NT2/D1 (cell line): Measurements from ENCODE around the gene ROCK1.

Source experiments
- DNase-seq: peaks from one replicate; pipeline ENCODE4 v3.0.0-alpha.2; 2011; ENCODE audit warnings: low read depth, low spot score
- H3K27me3 ChIP-seq: 2 replicates; pipeline ENCODE4 v1.6.0; 2011; ENCODE audit warnings: mild to moderate bottlenecking; ENCODE audit not compliant: insufficient read length, insufficient read depth
- H3K36me3 ChIP-seq: 2 replicates; pipeline ENCODE4 v1.6.1; 2011; ENCODE audit warnings: mild to moderate bottlenecking, low read length, mixed read lengths; ENCODE audit not compliant: insufficient read depth, insufficient read length
- H3K4me1 ChIP-seq: 2 replicates; pipeline ENCODE4 v1.5.1; 2011; ENCODE audit not compliant: insufficient read depth, insufficient read length
- H3K4me3 ChIP-seq: 2 replicates; pipeline ENCODE4 v1.5.1; 2011; ENCODE audit warnings: low read depth; ENCODE audit not compliant: insufficient read length
- H3K9ac ChIP-seq: 2 replicates; pipeline ENCODE4 v1.6.0; 2011; ENCODE audit warnings: low read depth; ENCODE audit not compliant: insufficient read length
- H3K9me3 ChIP-seq: 2 replicates; pipeline ENCODE4 v1.5.1; 2011; ENCODE audit warnings: mild to moderate bottlenecking, low read length; ENCODE audit not compliant: insufficient read depth
- SUZ12 ChIP-seq: IDR thresholded peaks from 2 replicates; pipeline ENCODE4 v1.6.1; 2011; ENCODE audit not compliant: insufficient read length, insufficient read depth; ENCODE audit errors: extremely low read depth
- YY1 ChIP-seq: IDR thresholded peaks from 2 replicates; pipeline ENCODE4 v1.6.1; 2011; ENCODE audit not compliant: insufficient read length, insufficient read depth
- ZNF274 ChIP-seq: IDR thresholded peaks from 2 replicates; pipeline ENCODE4 v1.6.1; 2011; ENCODE audit warnings: mild to moderate bottlenecking, low read depth, low read length

ROCK1 gene

DNA sequence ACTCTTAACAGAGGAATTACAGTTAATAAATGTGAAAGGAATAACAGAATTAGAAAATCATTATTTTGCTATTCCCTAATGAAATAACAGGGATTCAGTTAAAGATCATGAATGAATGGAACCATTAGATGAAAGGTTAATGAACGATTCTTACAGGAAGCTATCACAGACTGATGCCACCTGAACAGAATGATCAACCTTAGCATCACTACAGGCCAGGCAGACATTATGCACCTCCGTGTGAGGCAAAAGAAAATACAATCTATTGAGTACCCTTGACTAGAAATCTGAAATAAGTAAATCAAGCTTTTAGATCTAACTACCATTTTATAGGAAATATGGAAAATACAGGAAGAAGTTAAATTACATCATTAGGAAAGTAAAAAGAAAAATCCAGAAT, 10.4 kb downstream of the ROCK1 start:
- Histone ChIP-seq H3K4me3 (no peak overlapping the region), H3K27me3 (no peaks in the 10 kb centered on the region), H3K9ac (no peak overlapping the region), H3K36me3 (no peaks in the 10 kb centered on the region), H3K4me1 (no peaks in the 10 kb centered on the region), H3K9me3 (no peaks in the 10 kb centered on the region)
- no peak for DNase-seq
- TF ChIP-seq YY1 (no peak), ZNF274 (no peak), SUZ12 (no peak)

GRCh38 chr18:21100678-21101077, 10.9 kb downstream of the ROCK1 start:
- H3K9ac ChIP-seq, result no peak overlapping the region
- no peaks in the 10 kb centered on the region for H3K36me3 ChIP-seq
- no peaks in the 10 kb centered on the region for H3K9me3 ChIP-seq
- no peak for DNase-seq
- H3K4me3 ChIP-seq, result no peak overlapping the region
- no peaks in the 10 kb centered on the region for H3K27me3 ChIP-seq
- TF ChIP-seq ZNF274, result no peak
- no peak for TF ChIP-seq YY1
- TF ChIP-seq SUZ12, result no peak
- H3K4me1 ChIP-seq, result no peaks in the 10 kb centered on the region

GRCh38 chr18:21100146-21100545, 11.5 kb downstream of the ROCK1 start:
- Histone ChIP-seq H3K9ac (no peak overlapping the region), H3K9me3 (no peaks in the 10 kb centered on the region), H3K4me3 (no peak overlapping the region), H3K27me3 (no peaks in the 10 kb centered on the region), H3K36me3 (no peaks in the 10 kb centered on the region), H3K4me1 (no peaks in the 10 kb centered on the region)
- no peak for DNase-seq
- TF ChIP-seq SUZ12 (no peak), YY1 (no peak), ZNF274 (no peak)

DNA sequence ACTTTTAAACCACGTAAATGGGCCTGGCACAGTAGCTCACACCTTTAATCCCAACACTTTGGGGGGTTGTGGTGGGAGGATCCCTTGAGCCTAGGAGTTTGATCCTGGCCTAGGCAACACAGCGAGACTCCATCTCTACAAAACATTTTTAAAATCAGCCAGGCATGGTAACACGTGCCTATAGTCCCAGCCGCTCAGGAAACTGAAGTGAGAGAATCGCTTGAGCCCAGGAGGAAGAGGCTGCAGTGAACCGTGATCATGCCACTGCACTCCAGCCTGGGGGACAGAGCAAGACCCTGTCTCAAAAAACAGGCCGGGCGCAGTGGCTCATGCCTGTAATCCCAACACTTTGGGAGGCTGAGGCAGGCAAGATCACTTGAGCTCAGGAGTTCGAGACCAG, 12.2 kb downstream of the ROCK1 start:
- Histone ChIP-seq H3K9ac (no peak overlapping the region), H3K9me3 (no peaks in the 10 kb centered on the region), H3K27me3 (no peaks in the 10 kb centered on the region), H3K4me1 (no peaks in the 10 kb centered on the region), H3K36me3 (no peaks in the 10 kb centered on the region), H3K4me3 (no peak overlapping the region)
- DNase-seq, result no peak
- TF ChIP-seq SUZ12 (no peak), YY1 (no peak), ZNF274 (no peak)

- H3K36me3 ChIP-seq, result no peaks in the 10 kb centered on the region
- no peaks in the 10 kb centered on the region for H3K27me3 ChIP-seq
- TF ChIP-seq ZNF274 (no peak), YY1 (no peak), SUZ12 (no peak)
- DNase-seq, result no peak
- H3K9me3 ChIP-seq, result no peaks in the 10 kb centered on the region
- no peaks in the 10 kb centered on the region for H3K4me1 ChIP-seq
- no peak overlapping the region for H3K9ac ChIP-seq
- no peak overlapping the region for H3K4me3 ChIP-seq
Observed at GRCh38 chr18:21096760-21097159, 14.9 kb downstream of the ROCK1 start.

GRCh38 chr18:21093133-21093532, 18.5 kb downstream of the ROCK1 start:
- no peaks in the 10 kb centered on the region for H3K9me3 ChIP-seq
- H3K4me3 ChIP-seq, result no peak overlapping the region
- no peaks in the 10 kb centered on the region for H3K4me1 ChIP-seq
- H3K36me3 ChIP-seq, result no peaks in the 10 kb centered on the region
- DNase-seq, result no peak
- H3K9ac ChIP-seq, result no peak overlapping the region
- TF ChIP-seq YY1, result no peak
- TF ChIP-seq SUZ12, result no peak
- no peak for TF ChIP-seq ZNF274
- H3K27me3 ChIP-seq, result no peaks in the 10 kb centered on the region

GRCh38 chr18:21090680-21091079, 20.9 kb downstream of the ROCK1 start:
- no peaks in the 10 kb centered on the region for H3K4me1 ChIP-seq
- H3K36me3 ChIP-seq, result no peaks in the 10 kb centered on the region
- H3K9ac ChIP-seq, result no peak overlapping the region
- no peak overlapping the region for H3K4me3 ChIP-seq
- no peaks in the 10 kb centered on the region for H3K9me3 ChIP-seq
- TF ChIP-seq YY1 (no peak), ZNF274 (no peak)
- DNase-seq, result no peak
- H3K27me3 ChIP-seq, result no peaks in the 10 kb centered on the region

- H3K9me3 ChIP-seq, result no peaks in the 10 kb centered on the region
- TF ChIP-seq ZNF274, result no peak
- TF ChIP-seq YY1, result no peak
- TF ChIP-seq SUZ12, result no peak
- DNase-seq, result no peak
- no peak overlapping the region for H3K4me3 ChIP-seq
- no peaks in the 10 kb centered on the region for H3K36me3 ChIP-seq
- no peaks in the 10 kb centered on the region for H3K27me3 ChIP-seq
- no peak overlapping the region for H3K9ac ChIP-seq
- no peaks in the 10 kb centered on the region for H3K4me1 ChIP-seq
Observed at GRCh38 chr18:21085579-21086166, 25.9 kb downstream of the ROCK1 start.
